CD4-positive, alpha-beta T cell treated with Interleukin-4 for 1 hour (primary cell): ENCODE data around the gene PTCH2.
A peak's percentile ranks its signal among the peaks of the same experiment; 100 is the strongest.
"Not testable (repeated sequence)": the region's sequence is repeated elsewhere in the genome, so short reads cannot be mapped to it uniquely, and the experiment has no call there.

Experiments used
- DNase-seq, 2 donors: peaks; one replicate each; pipeline ENCODE4 v3.0.0-alpha.2; 2020 to 2022

Gene PTCH2

DNA sequence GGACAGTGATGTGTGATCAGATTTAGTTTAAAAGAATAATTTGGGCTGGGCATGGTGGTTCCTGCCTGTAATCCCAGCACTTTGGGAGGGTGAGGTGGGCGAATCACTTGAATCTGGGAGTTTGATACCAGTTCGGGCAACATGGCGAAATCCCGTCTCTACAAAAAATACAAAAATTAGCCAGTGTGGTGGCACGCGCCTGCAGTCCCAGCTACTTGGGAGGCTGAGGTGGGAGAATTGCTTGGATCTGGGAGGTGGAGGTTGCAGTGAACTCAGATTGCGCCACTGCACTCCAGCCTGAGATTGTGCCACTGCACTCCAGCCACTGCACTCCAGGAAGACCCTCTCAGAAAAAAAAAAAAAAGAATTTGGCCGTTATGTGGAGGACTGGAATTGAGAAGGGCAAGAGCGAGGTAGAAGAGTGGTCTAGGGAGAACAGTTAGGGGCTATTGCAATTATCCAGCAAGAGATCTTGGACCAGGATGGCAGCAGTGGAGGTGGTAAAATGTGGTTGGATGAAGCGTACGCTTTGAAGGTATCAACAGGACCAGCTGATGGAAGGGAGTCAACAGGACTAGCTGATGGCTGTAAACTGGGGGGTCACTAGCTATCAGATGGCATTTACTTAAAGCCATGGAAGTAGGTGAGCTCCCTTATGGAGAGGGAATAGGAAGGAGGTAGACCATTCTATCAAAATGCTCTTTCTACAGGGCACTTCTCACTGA is 25.1 kb downstream of the PTCH2 start:
- DNase-seq: no peak

DNA sequence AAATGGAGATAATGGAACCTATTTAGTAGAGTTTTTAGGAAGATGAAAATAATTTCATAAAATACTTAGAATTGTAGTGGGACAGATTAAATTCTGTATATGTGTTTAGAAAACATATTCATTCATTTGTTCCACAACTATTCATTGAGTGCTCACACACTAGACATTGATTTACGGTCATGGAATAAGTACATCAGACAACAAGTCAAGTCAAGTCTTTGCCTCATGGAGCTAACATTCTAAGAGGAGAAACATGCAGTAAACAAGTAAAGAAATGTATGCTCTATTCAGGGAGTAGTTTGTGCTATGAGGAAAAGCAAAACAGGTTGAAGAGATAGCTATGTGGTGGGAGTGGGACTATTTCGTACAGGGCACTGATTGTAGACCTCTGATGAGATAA is 25.7 kb downstream of the PTCH2 start:
- no peak for DNase-seq

DNA sequence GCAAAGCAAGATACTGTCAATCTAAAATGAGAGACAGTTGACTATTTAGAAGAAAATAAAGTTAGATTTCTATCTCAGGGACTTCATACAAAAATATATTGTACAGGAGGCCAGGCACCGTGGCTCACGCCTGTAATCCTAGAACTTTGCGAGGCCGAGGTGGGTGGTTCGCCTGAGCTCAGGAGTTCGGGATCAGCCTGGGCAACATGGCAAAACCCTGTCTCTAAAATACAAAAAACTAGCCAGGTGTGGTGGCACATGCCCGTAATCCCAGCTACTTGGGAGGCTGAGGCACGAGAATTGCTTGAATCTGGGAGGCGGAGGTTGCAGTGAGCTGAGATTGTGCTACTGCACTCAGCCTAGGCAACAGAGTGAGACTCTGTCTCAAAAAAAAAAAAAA is 27.1 kb downstream of the PTCH2 start:
- DNase-seq: not testable (repeated sequence)

DNA sequence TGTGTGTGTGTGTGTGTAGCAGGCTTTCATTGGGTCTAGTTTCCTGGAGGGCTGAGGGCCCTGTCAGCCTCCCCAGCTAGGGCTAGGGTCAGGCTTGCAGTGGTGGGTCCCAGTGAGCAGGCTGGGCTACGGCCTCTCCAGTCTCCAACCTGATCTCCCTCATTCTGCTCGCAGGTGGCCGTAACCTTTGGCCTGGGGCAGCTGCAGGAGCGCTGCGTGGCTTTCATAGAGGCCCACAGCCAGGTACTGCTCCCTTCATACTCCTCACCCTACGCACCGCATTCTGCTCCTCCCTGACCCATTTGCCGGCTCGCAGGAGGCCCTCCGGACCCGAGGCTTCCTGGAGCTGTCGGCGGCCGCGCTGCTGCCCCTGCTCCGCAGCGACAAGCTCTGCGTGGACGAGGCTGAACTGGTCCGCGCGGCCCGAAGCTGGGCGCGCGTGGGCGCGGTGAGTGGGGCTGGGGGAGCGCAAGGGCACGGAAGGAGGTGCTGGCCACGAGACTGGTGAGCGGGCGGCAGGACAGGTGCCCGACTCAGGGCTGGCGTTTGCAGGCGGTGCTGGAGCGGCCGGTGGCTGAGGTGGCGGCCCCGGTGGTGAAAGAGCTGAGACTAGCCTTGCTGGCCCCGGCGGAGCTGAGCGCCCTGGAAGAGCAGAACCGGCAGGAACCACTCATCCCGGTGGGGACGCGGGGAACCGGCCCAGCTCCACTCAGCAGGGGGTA is 30.1 kb downstream of the PTCH2 start:
- DNase-seq: peak in 1 of 2 donors; percentile 21

DNA sequence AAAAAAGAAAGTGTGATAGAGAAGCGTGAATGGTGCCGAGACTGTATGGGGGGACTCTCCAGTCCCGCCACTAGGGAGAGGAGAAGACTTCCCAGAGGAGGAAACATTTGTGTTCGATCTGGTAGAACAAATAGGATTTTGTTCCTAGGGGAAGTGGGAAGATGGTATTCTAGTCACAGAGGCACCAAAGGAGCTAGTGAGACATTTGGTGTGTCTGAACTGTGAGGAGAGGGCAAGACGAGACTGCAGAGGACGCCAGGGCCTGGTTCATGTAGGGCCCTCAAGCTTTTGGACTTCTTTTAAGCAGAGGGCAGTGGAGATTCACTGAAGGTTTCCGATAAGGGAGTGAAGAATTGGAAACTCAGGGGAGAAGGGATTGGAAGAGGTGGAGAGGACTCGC is 31.8 kb downstream of the PTCH2 start:
- peak in 1 of 2 donors; percentile 19 for DNase-seq

DNA sequence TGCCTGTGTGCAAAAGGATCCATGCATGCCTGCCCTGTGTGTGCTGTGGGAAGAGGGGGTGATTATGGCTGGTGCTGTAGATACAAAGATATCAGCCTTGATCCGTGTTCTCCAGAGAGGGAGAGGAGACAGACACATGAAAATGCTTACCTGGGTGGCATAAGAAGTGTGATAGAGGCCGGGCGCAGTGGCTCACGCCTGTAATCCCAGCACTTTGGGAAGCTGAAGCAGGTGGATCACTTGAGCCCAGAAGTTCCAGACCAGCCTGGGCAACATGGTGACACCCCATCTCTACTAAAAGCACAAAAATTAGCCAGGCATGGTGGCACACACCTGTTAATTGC is 32.3 kb downstream of the PTCH2 start:
- peak in 1 of 2 donors; percentile 22 for DNase-seq

DNA sequence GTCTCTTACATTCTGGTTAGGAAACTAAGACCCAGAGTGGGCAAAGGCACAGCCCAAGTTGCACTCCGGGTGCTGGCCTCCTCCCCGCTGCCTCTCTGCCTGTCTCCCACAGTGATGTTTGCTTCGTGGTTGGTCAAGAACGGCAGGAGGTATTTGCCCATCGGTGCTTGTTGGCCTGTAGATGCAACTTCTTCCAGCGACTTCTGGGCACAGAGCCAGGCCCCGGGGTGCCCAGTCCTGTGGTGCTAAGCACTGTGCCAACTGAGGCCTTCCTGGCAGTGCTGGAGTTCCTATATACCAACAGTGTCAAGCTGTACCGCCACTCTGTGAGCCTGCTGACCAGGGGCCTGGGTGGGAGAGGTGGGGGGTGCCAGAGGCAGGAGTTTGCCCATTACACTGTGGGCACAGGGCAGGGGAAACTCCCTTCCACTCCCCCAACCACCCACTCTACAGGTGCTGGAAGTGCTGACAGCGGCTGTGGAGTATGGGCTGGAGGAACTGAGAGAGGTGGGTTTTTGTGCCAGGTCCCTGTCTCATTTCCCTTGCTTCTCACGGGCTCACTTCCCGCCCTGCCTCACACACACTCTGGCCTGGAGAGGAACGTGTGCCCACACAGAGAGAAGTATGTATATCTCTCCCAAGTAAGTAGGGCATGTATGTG is 32.8 kb downstream of the PTCH2 start:
- DNase-seq: peak; percentile 51 to 57

DNA sequence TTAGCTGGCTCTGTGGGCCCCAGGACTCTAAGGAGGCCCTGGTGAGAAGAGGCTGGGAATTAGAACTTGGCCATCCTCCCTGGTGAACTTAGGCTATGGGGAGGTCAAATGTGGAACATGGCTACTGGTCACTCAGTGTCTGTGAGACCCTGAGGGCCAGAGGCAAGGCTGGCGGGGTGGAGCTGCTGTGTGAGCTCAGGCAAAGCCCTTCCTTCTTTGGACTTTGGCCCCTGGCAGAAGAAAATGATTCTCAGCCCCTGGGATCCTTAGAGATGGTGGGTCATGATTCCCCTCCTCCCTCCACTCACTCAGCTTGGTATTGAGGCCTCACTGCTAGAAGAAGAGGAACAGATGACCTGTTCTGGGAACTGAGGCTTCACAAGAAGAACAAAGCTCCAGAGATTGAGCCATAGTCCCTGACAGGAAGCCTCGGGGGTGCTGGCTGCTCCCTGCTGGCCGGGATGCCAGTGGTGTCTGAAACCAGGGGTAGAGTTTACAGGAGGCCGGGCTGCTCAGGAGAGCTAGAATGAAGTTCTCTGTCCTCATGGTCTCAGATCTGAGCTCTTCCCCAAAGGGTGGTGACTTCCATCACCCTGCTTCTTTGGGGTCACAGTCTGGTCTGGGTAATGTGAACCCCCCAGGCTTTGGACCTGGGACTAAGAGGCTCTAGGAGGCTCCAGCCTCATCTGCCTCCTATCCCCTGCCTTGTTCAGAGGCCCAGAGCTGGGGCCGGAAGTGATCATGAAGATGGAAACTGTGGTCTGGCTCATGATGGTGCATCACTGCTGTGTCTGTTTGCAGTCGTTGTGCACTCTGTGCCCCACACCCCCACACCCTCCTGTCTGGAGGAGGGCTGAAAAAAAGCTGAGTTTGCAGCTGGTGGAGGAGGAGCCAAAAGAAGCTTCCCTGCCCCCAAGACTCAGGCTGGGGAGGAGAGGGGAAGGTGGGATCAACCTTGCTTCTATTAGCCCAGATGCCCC is 33.8 kb downstream of the PTCH2 start:
- peak; percentile 91 to 93 for DNase-seq

DNA sequence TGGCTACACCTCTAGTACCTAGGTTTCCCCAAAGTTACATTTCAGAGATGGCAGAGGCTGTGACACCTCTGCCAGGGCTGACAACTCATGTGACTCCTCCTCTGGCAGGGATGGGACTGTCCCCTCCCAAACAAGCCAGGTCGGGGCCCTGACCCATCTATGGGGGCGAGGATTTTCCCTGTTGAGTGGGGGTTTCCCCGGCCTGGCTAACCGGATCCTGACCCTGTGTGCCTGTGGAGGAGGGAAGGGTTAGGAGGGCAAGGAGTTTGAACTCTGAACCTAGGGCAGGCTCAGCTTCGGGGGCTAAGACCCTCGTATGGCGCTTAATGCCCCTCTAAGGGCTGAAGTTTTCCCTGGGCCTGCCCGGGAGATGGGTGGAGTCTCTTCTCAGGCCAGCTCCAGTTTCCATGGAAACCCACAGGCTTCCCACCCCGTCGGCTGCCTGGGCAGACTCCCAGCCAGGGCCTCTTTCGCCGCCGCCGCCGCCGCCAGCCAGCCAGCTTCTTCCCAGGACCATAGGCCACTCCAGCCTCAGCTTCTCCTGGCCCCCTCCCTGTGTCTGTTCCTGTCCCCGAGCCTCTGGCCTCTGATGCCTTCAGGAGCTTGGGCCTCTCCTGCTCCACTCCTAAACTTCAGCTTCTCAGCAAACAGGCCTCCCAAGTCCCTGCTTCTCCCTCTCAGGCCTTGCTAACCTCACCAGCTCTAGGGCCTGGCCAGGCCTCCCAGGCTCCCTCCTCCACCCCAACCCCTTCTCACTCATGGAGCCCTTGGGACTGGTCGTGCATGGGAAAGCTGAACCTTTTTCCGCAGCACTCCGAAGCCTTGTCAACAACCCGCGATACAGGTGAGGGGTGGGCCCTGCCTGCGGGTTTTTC is 34.8 kb downstream of the PTCH2 start, which contains the start of gene BTBD19:
Gene BTBD19, plus strand, starts transcription at position 461 of the 875 bp plus-strand sequence. Its CDS starts 298 bp downstream, at position 759.
- no peak for DNase-seq

DNA sequence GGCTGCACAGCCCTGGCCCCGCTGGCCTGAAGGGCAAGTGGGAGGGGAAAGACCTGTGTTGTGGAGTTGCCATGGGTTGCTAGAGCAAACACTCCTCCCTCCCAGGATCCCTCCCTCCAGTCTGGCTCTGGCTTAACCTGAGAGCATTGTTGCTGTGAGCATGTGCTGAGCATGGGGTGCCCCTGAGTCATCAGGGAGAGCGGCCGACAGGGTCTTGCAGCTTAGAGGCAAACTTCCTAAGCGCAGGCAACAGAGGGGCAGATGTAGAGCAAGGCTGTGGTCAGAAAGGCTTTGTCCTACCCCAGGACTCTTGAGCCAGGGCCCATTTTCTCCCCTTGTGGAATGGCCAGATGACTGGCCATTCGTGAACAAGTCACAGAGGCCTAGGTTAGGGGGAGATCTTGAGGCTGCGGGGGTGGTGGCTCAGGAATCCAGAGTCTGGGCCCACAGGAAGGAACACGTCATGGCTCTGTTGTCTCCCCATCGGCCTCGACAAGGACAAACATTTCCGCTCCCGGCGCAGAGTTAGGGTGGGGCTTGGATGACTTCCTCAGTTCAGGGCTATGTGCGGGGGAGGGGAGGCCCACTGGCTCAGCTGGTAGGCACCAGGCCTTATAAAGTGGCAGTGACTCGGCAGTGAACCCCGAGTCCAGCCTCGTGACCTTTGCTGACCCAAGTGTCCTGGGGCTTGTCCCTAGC is 35.5 kb downstream of the PTCH2 start:
- peak; percentile 94 to 97 for DNase-seq

DNA sequence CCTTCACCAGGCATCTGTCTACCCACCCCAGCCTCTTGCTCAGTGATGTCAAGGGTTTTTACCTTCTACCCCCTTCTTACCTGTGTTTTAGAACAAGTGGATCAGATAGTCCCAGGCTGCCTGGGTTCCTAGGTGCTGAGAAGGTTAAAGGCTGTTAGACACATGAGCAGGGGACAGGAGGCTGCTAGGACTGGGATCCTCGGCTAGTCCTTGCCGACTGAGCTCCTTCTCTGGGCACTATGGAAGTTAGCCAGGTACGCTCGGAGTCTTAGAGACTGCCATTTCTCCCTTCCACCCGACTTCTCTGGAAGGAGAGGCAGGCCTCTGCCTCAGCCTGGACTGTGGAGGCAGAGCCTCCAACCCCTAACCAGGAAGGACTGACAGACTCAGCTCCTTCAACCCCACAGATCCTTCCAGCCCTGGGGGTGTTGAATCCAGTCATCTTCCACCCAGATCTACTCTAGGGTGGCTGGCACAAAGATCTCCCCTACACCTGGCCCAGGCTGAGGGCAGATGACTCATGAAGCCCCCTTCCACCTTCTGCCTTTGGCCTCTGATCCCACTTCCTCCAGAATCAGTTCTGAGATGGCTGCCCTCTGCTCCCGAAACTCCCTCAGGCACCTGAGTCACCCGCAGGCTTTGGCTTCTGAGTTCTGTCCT is 36.2 kb downstream of the PTCH2 start, which contains the start of gene DYNLT4:
Gene DYNLT4, minus strand, starts transcription at position 648 of the 660 bp plus-strand sequence. CDS start 683 bp downstream, outside the sequence.
- peak in 1 of 2 donors; percentile 43 for DNase-seq

DNA sequence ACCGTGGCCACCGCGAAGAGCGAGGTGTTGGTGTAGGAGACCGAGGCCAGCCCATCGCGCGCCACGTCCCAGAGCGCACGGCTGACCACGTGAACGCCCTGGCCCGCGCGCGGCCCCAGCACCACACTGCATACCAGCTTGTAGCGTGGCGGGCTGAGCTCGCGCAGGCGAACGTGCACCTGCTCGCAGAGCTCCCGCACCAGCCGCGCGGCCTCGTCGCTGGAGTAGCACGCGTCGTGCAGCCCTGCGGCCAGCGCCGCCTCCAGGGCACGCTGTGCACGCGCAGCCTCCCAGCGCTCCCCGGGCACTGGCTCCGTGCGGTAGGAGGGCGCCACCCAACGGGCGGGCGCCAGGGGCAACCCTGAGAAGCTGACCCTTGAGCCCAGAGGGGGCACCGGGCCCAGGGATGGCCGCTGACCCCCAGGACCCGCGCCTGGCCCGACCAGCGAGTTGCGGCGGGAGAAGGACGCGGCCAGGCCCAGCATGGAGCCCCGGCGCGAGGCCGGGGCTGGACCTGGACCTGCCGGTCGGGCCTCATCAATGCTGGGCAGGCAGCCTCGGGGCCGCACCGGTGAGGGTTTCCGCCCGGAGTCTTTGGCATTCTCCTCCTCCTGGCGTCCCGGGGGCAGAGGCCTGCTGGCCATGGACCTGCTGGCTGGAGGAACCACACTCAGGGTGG is 36.9 kb downstream of the PTCH2 start:
- peak in 1 of 2 donors; percentile 37 for DNase-seq

DNA sequence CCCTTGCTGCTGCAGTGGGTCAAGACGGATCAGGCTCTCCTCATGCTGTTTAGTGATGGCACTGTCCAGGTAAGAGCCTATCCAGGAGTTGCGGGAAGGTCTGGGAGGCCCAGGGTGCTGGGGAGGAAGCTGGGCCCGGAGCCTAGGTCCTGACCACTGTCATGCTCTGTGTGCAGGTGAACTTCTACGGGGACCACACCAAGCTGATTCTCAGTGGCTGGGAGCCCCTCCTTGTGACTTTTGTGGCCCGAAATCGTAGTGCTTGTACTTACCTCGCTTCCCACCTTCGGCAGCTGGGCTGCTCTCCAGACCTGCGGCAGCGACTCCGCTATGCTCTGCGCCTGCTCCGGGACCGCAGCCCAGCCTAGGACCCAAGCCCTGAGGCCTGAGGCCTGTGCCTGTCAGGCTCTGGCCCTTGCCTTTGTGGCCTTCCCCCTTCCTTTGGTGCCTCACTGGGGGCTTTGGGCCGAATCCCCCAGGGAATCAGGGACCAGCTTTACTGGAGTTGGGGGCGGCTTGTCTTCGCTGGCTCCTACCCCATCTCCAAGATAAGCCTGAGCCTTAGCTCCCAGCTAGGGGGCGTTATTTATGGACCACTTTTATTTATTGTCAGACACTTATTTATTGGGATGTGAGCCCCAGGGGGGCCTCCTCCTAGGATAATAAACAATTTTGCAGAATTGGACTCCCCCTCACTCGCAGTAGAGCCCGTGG is 37.6 kb downstream of the PTCH2 start:
- no peak for DNase-seq

DNA sequence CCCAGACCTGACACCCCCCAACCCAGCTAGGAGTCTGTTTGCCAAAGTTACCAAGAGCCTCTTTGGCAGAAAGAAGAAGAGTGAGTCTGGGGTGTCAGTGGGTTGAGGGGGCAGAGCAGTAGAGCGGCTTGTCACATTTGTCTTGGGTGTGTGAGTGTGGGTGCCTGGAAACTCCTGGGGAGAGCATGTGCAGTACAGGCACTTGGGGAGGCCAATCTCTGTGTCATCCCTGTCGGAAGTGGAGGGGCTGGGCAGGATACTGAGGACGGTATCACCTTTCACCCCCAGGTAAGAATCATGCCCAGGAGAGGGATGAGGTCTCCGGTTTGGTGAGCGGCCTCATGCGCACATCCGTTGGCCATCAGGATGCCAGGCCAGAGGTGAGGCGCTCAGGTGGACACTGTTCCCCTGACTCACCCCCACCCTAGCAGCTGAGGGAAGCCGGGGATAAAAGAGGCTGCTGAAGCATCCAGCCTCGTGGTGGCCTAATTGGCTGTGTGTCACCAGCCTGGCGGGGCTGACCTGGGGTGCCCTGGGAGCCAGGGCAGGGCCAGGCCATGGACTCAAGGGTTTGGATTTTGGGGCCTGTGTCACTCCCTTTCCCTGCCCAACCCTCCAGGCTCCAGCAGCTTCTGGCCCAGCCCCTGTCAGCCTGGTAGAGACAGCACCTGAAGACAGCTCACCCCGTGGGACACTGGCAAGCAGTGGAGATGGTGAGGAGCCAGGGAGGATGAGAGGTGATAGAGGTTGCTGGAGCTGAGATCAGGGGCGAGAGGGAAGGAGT is 39.5 kb downstream of the PTCH2 start:
- DNase-seq: no peak

DNA sequence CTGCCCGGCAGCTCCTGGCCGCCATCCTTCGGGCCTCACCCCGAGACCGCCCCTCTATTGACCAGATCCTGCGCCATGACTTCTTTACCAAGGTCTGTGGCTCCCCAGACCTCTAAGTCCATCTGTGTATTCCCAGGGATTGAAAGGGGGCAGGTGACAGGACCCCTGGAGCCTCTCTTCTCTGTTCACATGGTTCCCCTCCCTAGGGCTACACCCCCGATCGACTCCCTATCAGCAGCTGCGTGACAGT is 40.1 kb downstream of the PTCH2 start:
- no peak for DNase-seq

DNA sequence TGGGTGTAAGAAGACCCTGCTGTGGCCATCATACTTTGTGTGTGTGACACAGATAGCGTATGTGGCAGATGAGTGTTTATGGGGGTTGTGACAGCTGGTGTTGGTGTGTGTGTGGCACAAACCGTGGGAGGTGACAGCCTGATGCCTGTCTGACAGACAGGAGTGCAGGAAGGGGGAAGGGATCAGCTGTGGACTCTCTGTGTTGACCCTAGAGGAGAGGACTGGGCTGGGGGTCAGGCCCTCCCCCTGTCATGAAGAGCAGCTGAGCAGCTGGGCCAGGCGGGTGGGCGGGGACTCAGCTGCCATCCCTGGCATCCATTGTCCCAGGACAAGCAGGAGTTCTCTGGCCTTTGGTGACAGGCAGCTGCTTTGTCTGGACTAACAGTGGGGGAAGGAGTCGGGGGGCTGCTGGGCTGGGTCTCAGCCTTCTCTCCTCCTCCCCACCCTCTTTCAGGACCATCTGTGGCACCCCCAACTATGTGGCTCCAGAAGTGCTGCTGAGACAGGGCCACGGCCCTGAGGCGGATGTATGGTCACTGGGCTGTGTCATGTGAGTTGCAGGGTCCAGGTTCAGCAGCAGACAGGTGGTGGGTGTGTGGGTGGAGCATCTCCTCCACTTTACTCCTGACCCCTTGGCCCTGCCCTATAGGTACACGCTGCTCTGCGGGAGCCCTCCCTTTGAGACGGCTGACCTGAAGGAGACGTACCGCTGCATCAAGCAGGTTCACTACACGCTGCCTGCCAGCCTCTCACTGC is 40.6 kb downstream of the PTCH2 start:
- no peak for DNase-seq

DNA sequence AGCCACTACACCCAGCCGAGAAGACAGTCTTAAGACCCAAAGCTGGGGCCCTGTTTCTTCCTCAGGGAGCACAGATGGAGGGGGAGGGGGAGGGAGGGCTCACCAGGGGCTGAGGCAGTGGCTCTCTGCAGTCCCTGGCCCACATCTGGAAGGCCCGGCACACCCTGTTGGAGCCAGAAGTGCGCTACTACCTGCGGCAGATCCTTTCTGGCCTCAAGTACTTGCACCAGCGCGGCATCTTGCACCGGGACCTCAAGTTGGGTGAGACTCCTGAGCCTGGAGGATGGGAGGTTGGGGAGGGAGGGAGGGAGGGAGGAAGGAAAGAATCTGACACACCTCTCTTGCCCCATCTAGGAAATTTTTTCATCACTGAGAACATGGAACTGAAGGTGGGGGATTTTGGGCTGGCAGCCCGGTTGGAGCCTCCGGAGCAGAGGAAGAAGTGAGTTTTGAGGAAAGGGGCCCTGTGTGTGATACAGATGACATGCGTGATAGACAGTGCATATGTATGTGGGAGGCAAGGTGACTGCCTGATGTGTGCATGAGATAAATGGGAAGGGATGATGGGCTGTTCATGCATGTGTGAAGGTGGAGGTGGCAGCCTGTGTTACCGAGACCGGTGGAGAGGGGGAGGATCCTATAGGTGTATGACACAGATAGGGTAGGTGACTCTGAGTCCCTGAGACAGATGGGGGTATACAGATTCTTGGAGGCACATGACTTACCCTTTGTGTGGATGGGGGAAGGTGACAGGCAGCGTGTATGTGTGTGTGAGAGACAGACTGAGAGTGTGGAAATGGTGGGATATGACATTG is 41.4 kb downstream of the PTCH2 start:
- DNase-seq: peak; percentile 41 to 60
